H1 (cell line): ENCODE measurements around the gene BTNL2. TPM values are rescaled to one million over a fixed set of nuclear protein-coding genes. Genes with fewer than 3 reads are reported as not detected.

Experiments used
- CTCF ChIA-PET: fragments of 300-600 bp; sonication (Branson Sonifier 250); formaldehyde crosslinking; loops from one replicate; lab custom pipeline; 2021; ENCODE audit not compliant: partially characterized antibody; lab: Charles Lee
- POLR2A ChIA-PET: fragments of 300-600 bp; sonication (Branson Sonifier 250); formaldehyde crosslinking; loops from one replicate; lab custom pipeline; 2021; ENCODE audit warnings: inconsistent platforms; ENCODE audit not compliant: partially characterized antibody; lab: Charles Lee
- DNase-seq, 2 experiments: peaks; one replicate each; pipeline versions ENCODE4 v3.0.0 to v3.0.0-alpha.2; 2010 to 2022; ENCODE audit warnings: low spot score in 2 of 2, low read depth in 1 of 2, mixed read lengths in 1 of 2
- FAIRE-seq: peaks from 2 replicates; lab custom pipeline; 2011; peaks lifted over from hg19 to GRCh38; lab: Jason Lieb, UNC
- H2AFZ ChIP-seq: 2 replicates; pipeline ENCODE4 v1.8.1; 2012; ENCODE audit warnings: low read length, inconsistent platforms
- H2AK5ac ChIP-seq: 2 replicates; pipeline ENCODE4 v1.6.1; 2013; ENCODE audit warnings: low read depth, low read length
- H2BK120ac ChIP-seq: replicated peaks from 2 replicates; pipeline ENCODE3; 2013; ENCODE audit warnings: low read depth, low read length, inconsistent platforms
- H2BK12ac ChIP-seq: 2 replicates; pipeline ENCODE4 v1.6.1; 2013; ENCODE audit warnings: low read depth, low read length
- H2BK15ac ChIP-seq: 2 replicates; pipeline ENCODE4 v1.6.1; 2013; ENCODE audit warnings: low read length
- H2BK20ac ChIP-seq: 2 replicates; pipeline ENCODE4 v1.6.1; 2013; ENCODE audit warnings: low read length
- H2BK5ac ChIP-seq: 2 replicates; pipeline ENCODE4 v1.6.1; 2013; ENCODE audit warnings: low read depth, low read length
- H3K14ac ChIP-seq: 2 replicates; pipeline ENCODE4 v1.6.1; 2013; ENCODE audit warnings: inconsistent platforms; ENCODE audit not compliant: insufficient read length
- H3K18ac ChIP-seq: 2 replicates; pipeline ENCODE4 v1.6.1; 2013; ENCODE audit warnings: low read length; ENCODE audit errors: extremely low read depth
- H3K23ac ChIP-seq: 2 replicates; pipeline ENCODE4 v1.6.1; 2013; ENCODE audit warnings: inconsistent platforms; ENCODE audit not compliant: insufficient read length
- H3K23me2 ChIP-seq: 2 replicates; pipeline ENCODE4 v1.6.1; 2013; ENCODE audit warnings: low read depth, low read length
- H3K27ac ChIP-seq: 2 replicates; pipeline ENCODE4 v1.6.1; 2011; ENCODE audit warnings: low read depth, low read length, inconsistent platforms
- H3K27me3 ChIP-seq, 4 experiments: replicated peaks in 1 of 4; 1 replicate in 1 of 4; 2 replicates in 3 of 4; pipeline versions ENCODE4 v1.6.1 to v1.8.1; 2011 to 2013; ENCODE audit warnings: low read length in 3 of 4, mild to moderate bottlenecking in 3 of 4, inconsistent platforms in 2 of 4, mixed read lengths in 2 of 4, moderate library complexity in 1 of 4; ENCODE audit not compliant: control insufficient read depth in 3 of 4, insufficient read depth in 3 of 4; ENCODE audit errors: extremely low read depth in 1 of 4
- H3K36me3 ChIP-seq, 4 experiments: 2 replicates each; pipeline versions ENCODE4 v1.6.1 to v1.8.1; 2011 to 2013; ENCODE audit warnings: mild to moderate bottlenecking in 4 of 4, low read length in 3 of 4, moderate library complexity in 2 of 4, control low read depth in 1 of 4, inconsistent platforms in 1 of 4; ENCODE audit not compliant: insufficient read depth in 4 of 4, control insufficient read depth in 2 of 4
- H3K4ac ChIP-seq: replicated peaks from 2 replicates; pipeline ENCODE3; 2013; ENCODE audit warnings: low read length, low read depth, mixed read lengths, inconsistent platforms; ENCODE audit not compliant: insufficient read length
- H3K4me1 ChIP-seq, 4 experiments: replicated peaks in 1 of 4; 1 replicate in 1 of 4; 2 replicates in 3 of 4; pipeline versions ENCODE4 v1.6.1 to v1.8.1; 2011 to 2013; ENCODE audit warnings: low read length in 3 of 4, inconsistent platforms in 2 of 4, mixed read lengths in 1 of 4; ENCODE audit not compliant: insufficient read depth in 4 of 4, control insufficient read depth in 3 of 4
- H3K4me2 ChIP-seq, 2 experiments: 2 replicates each; pipeline versions ENCODE4 v1.6.1 to v1.8.1; 2011 to 2013; ENCODE audit warnings: low read depth in 2 of 2, low read length in 2 of 2, control low read depth in 1 of 2, inconsistent platforms in 1 of 2, mild to moderate bottlenecking in 1 of 2; ENCODE audit not compliant: insufficient read depth in 1 of 2
- H3K4me3 ChIP-seq, 4 experiments: fragments of 200-600, 300-600 bp in 1 of 4; sonication (generic), shearing (Covaris generic), sonication (Bioruptor Twin) in 1 of 4; 2 replicates each; pipeline versions ENCODE4 v1.5.1 to v1.8.1; 2011 to 2016; ENCODE audit warnings: low read length in 4 of 4, low read depth in 3 of 4, control low read depth in 2 of 4, inconsistent platforms in 2 of 4, mild to moderate bottlenecking in 2 of 4, mixed read lengths in 1 of 4, moderate library complexity in 1 of 4; ENCODE audit not compliant: insufficient read depth in 2 of 4; ENCODE audit errors: extremely low read depth in 1 of 4
- H3K56ac ChIP-seq: replicated peaks from 2 replicates; pipeline ENCODE3; 2013; ENCODE audit warnings: low read depth, mild to moderate bottlenecking, mixed read lengths, low read length, inconsistent platforms; ENCODE audit not compliant: insufficient read length
- H3K79me1 ChIP-seq: 2 replicates; pipeline ENCODE4 v1.6.1; 2013; ENCODE audit warnings: low read depth, low read length, control low read depth
- H3K79me2 ChIP-seq, 2 experiments: 2 replicates each; pipeline versions ENCODE4 v1.6.1 to v1.8.1; 2012 to 2013; ENCODE audit warnings: low read length in 2 of 2, mild to moderate bottlenecking in 2 of 2, inconsistent platforms in 1 of 2; ENCODE audit not compliant: insufficient read depth in 2 of 2, control insufficient read depth in 1 of 2
- H3K9ac ChIP-seq, 4 experiments: replicated peaks in 1 of 4; 1 replicate in 1 of 4; 2 replicates in 3 of 4; pipeline versions ENCODE4 v1.6.1 to v1.8.1; 2011 to 2013; ENCODE audit warnings: low read depth in 3 of 4, low read length in 3 of 4, control low read depth in 2 of 4, mild to moderate bottlenecking in 2 of 4, moderate library complexity in 2 of 4, inconsistent platforms in 1 of 4; ENCODE audit errors: extremely low read depth in 1 of 4
- H3K9me3 ChIP-seq, 2 experiments: 2 replicates each; pipeline versions ENCODE4 v1.6.1 to v1.8.1; 2012 to 2013; ENCODE audit warnings: mild to moderate bottlenecking in 2 of 2, moderate library complexity in 2 of 2, control low read depth in 1 of 2, inconsistent platforms in 1 of 2, low read depth in 1 of 2, low read length in 1 of 2, mixed read lengths in 1 of 2; ENCODE audit not compliant: insufficient read depth in 2 of 2
- H4K20me1 ChIP-seq, 2 experiments: replicated peaks in 1 of 2; 2 replicates each; pipeline versions ENCODE3 to v1.8.1; 2011 to 2013; ENCODE audit warnings: inconsistent platforms in 2 of 2, low read length in 2 of 2, mild to moderate bottlenecking in 1 of 2; ENCODE audit not compliant: insufficient read depth in 2 of 2, control insufficient read depth in 1 of 2
- H4K5ac ChIP-seq: 2 replicates; pipeline ENCODE4 v1.6.1; 2013; ENCODE audit warnings: low read length, low read depth, mixed read lengths, inconsistent platforms; ENCODE audit not compliant: insufficient read length
- H4K8ac ChIP-seq: 2 replicates; pipeline ENCODE4 v1.8.0; 2013; ENCODE audit warnings: mild to moderate bottlenecking, moderate library complexity, low read length, inconsistent platforms; ENCODE audit not compliant: insufficient read depth; ENCODE audit errors: extremely low read depth
- H4K91ac ChIP-seq: replicated peaks from 2 replicates; pipeline ENCODE3; 2013; ENCODE audit warnings: low read length, mixed read lengths, inconsistent platforms; ENCODE audit not compliant: insufficient read length
- BCL11A ChIP-seq, 2 experiments: IDR thresholded peaks; one replicate each; pipeline ENCODE4 v1.6.1; 2011; ENCODE audit warnings: low read depth in 2 of 2, low read length in 2 of 2, mild to moderate bottlenecking in 2 of 2
- FOSL1 ChIP-seq: IDR thresholded peaks from 2 replicates; pipeline ENCODE4 v1.6.1; 2011; ENCODE audit warnings: mild to moderate bottlenecking, low read depth, low read length, moderate library complexity; ENCODE audit not compliant: insufficient read depth
- KDM5A ChIP-seq: fragments of 200-600 bp; IDR thresholded peaks from 2 replicates; pipeline ENCODE4 v1.7.1; 2012; ENCODE audit warnings: mild to moderate bottlenecking, low read length, inconsistent platforms, mixed read lengths
- PHF8 ChIP-seq: fragments of 200-600 bp; sonication (generic); conservative IDR thresholded peaks from 2 replicates; pipeline ENCODE4 v1.7.1; 2012; ENCODE audit warnings: low read depth, mild to moderate bottlenecking, inconsistent platforms, low read length, moderate library complexity
- SIN3A ChIP-seq, 2 experiments: IDR thresholded peaks in 1 of 2; conservative IDR thresholded peaks in 1 of 2; 2 replicates each; pipeline ENCODE4 v1.6.1; 2011 to 2012; ENCODE audit warnings: low read length in 2 of 2, improper control_type of control experiment in 1 of 2, low read depth in 1 of 2, mild to moderate bottlenecking in 1 of 2
- TAF1 ChIP-seq: IDR thresholded peaks from 2 replicates; pipeline ENCODE4 v1.6.1; 2011; ENCODE audit warnings: mild to moderate bottlenecking, low read depth, low read length
- TAF7 ChIP-seq: optimal IDR thresholded peaks from 2 replicates; pipeline ENCODE3; 2011; ENCODE audit warnings: low read depth, mild to moderate bottlenecking, inconsistent platforms, low read length, moderate library complexity, borderline replicate concordance
- ZNF274 ChIP-seq: IDR thresholded peaks from 2 replicates; pipeline ENCODE4 v1.7.0; 2012; ENCODE audit warnings: low read length, borderline replicate concordance; ENCODE audit errors: extremely low read depth
- WGBS, 2 experiments: shearing (Covaris generic) in 1 of 2; methylation state at CpG; one replicate each; pipeline versions ENCODE4 v1.1.6 to v1.1.7; 2013 to 2015; ENCODE audit warnings: low lambda C conversion rate in 2 of 2, mixed read lengths in 2 of 2, inconsistent platforms in 1 of 2, low coverage in 1 of 2, missing lambda C conversion rate in 1 of 2; ENCODE audit not compliant: insufficient replicate concordance in 2 of 2, insufficient coverage in 1 of 2, insufficient read length in 1 of 2; ENCODE audit errors: extremely low coverage in 1 of 2, missing lambda C conversion rate in 1 of 2; 5-methylcytosine and 5-hydroxymethylcytosine counted together
- polyA plus RNA-seq, 7 experiments: library from polyadenylated mRNA; depleted of rRNA in 3 of 7; stranded (reverse) in 5 of 7; unstranded in 2 of 7; fragments of >200 nt in 5 of 7; fragments of 200-250 nt in 2 of 7; gene quantifications; 1 replicate in 5 of 7; 2 replicates in 1 of 7; 4 replicates in 1 of 7; pipeline versions ENCODE4 v1.2.1 to v1.2.3, GENCODE V29; 2011 to 2013; ENCODE audit warnings: missing spikeins in 2 of 7, mixed read lengths in 2 of 7
- total RNA-seq: library from RNA; stranded (reverse); fragmentation: NEBNext Ultra II Directional; extraction: Animal tissue kit (Norgen Biotek cat#: 25700); gene quantifications from 2 replicates; pipeline ENCODE4 v1.2.1, GENCODE V29; 2021
- TF ChIP-seq, protein P1 (sequence below), 3 experiments: IDR thresholded peaks; 1 replicate in 2 of 3; 2 replicates in 1 of 3; pipeline versions ENCODE4 v1.5.1 to v1.6.1; 2011; ENCODE audit warnings: low read length in 3 of 3, mild to moderate bottlenecking in 3 of 3, inconsistent platforms in 2 of 3, low read depth in 1 of 3, moderate library complexity in 1 of 3; ENCODE audit not compliant: insufficient read depth in 1 of 3; ENCODE audit errors: control extremely low read depth in 1 of 3

The BTNL2 gene
- total and polyA plus RNA-seq, 2 of the 8 experiments (the other 6 are each of a cell fraction or from before 2014, with no cell fraction given) = not detected

DNA sequence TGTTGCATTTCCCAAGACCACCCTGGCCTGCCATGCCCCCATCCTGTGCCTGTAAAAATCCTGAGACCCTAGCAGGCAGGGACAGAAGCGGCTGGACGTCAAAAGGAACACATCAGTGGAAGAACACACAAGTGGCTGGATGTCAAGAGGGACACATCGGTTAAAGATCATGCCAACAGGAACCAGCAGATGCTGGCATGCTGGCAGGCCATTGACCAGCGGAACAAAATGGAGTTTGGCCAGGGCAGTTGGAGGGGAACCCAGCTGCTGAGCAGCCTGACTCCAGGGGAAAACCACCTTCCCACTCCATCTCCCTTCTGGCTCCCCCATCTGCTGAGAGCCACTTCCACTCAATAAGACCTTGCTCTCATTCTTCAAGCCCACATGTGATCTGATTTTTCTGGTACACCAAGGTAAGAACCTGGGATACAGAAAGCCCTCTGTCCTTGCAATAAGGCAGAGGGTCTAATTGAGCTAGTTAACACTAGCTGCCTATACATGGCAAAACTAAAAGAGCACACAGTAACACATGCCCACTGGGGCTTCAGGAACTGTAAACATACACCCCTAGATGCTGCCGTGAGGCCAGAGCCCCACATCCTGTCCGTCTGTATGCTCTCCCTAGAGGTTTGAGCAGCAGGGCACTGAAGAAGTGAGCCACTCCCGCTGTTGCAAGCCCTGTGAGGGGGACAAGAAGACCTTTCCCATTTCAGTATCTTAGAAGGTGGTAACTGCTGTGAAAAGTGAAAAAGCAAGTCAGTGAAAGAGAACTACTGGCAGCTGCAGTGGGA lies 31.0 kb downstream of the BTNL2 start:
- Histone ChIP-seq H3K18ac (no peak overlapping the region), H2BK12ac (no peak overlapping the region), H3K56ac (no peak overlapping the region), H4K91ac (no peak overlapping the region), H2BK5ac (no peak overlapping the region), H3K79me1 (no peaks in the 10 kb centered on the region), H3K14ac (no peak overlapping the region), H4K5ac (no peak overlapping the region), H3K9ac (no peak overlapping the region), H3K27ac (no peak overlapping the region), H3K79me2 (no peaks in the 10 kb centered on the region), H2BK120ac (no peak overlapping the region), H2BK15ac (no peak overlapping the region), H2BK20ac (no peak overlapping the region), H4K8ac (no peak overlapping the region), H3K4me2 (no peak overlapping the region), H3K23ac (no peak overlapping the region), H3K9me3 (no peaks in the 10 kb centered on the region), H3K36me3 (no peaks in the 10 kb centered on the region), H3K23me2 (peaks cover 2% of the 10 kb centered on the region; the same call in 1 of the 2 replicates), H2AK5ac (no peak overlapping the region), H3K4me3 (no peak overlapping the region), H3K4me1 (no peaks in the 10 kb centered on the region), H3K4ac (no peak overlapping the region), H4K20me1 (no peaks in the 10 kb centered on the region), H2AFZ (no peak overlapping the region), H3K27me3 (no peaks in the 10 kb centered on the region)
- CTCF ChIA-PET = interaction anchor here (0.7 kb wide), 1 partner anchor 542 kb away, joined by 3 read pairs; no protein-coding TSS in a partner anchor
- DNase-seq (no peak), FAIRE-seq (no peak)
- WGBS, 2 experiments = 82% methylated on average over 7 of the region's 7 CpGs; no CpG with 5 or more reads in 1 of the 2 experiments
- POLR2A ChIA-PET = no interaction called here
- TF ChIP-seq FOSL1 = no peak
- TF ChIP-seq KDM5A = no peak
- TF ChIP-seq ZNF274 = no peak
- TF ChIP-seq TAF7 = no peak
- no peak for TF ChIP-seq TAF1
- no peak for TF ChIP-seq SIN3A (conservative IDR thresholded peaks at IDR 0.05 in 1 of 2, IDR thresholded peaks at IDR 0.05 in 1 of 2; ENCODE audit: low read depth in 1 of 2, low read length in 2 of 2)
- TF ChIP-seq BCL11A (IDR thresholded peaks at IDR 0.05; ENCODE audit: low read depth in 2 of 2, low read length in 2 of 2) = no peak
- TF ChIP-seq, protein P1, sequence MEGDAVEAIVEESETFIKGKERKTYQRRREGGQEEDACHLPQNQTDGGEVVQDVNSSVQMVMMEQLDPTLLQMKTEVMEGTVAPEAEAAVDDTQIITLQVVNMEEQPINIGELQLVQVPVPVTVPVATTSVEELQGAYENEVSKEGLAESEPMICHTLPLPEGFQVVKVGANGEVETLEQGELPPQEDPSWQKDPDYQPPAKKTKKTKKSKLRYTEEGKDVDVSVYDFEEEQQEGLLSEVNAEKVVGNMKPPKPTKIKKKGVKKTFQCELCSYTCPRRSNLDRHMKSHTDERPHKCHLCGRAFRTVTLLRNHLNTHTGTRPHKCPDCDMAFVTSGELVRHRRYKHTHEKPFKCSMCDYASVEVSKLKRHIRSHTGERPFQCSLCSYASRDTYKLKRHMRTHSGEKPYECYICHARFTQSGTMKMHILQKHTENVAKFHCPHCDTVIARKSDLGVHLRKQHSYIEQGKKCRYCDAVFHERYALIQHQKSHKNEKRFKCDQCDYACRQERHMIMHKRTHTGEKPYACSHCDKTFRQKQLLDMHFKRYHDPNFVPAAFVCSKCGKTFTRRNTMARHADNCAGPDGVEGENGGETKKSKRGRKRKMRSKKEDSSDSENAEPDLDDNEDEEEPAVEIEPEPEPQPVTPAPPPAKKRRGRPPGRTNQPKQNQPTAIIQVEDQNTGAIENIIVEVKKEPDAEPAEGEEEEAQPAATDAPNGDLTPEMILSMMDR (IDR thresholded peaks at IDR 0.05; ENCODE audit: control extremely low read depth in 1 of 3, insufficient read depth in 1 of 3, low read depth in 1 of 3, low read length in 3 of 3) = no peak
- TF ChIP-seq PHF8 = no peak
